SK-N-SH treated with all-trans-retinoic acid at 6 μM for 48 hours (cell line): Measurements from ENCODE around the gene C20orf204.

Experiments
- ATAC-seq: fragments of 200-7000 bp; cut with Tn5 transposase; 3 replicates; pipeline ENCODE4 v1.9.1; 2020; ENCODE audit warnings: mild to moderate bottlenecking, moderate library complexity
- ARNTL ChIP-seq: fragments of 450-650 bp; formaldehyde crosslinking; IDR thresholded peaks from 2 replicates; pipeline ENCODE4 v1.5.0; 2020; ENCODE audit warnings: low read depth, mild to moderate bottlenecking, moderate library complexity, borderline replicate concordance
- BACH2 ChIP-seq: fragments of 250-450 bp; sonication (Bioruptor Pico); IDR thresholded peaks from 2 replicates; pipeline ENCODE4 v1.9.0; 2021; ENCODE audit warnings: mild to moderate bottlenecking, borderline replicate concordance
- CSDC2 ChIP-seq: fragments of 250-450 bp; sonication (Bioruptor Pico); IDR thresholded peaks from 2 replicates; pipeline ENCODE4 v1.5.0; 2020; ENCODE audit warnings: mild to moderate bottlenecking, moderate library complexity
- ESRRG ChIP-seq: fragments of 250-450 bp; sonication (Bioruptor Pico); IDR thresholded peaks from 2 replicates; pipeline ENCODE4 v1.6.1; 2021; ENCODE audit warnings: mild to moderate bottlenecking
- ISL1 ChIP-seq: fragments of 250-450 bp; sonication (Bioruptor Pico); IDR thresholded peaks from 2 replicates; pipeline ENCODE4 v2.1.2; 2022; ENCODE audit warnings: mild to moderate bottlenecking, moderate library complexity
- POU6F1 ChIP-seq: fragments of 250-450 bp; sonication (Bioruptor Pico); IDR thresholded peaks from 2 replicates; pipeline ENCODE4 v1.8.0; 2021; ENCODE audit warnings: low read depth, mild to moderate bottlenecking, moderate library complexity, borderline replicate concordance
- PPARA ChIP-seq: fragments of 250-450 bp; sonication (Bioruptor Pico); IDR thresholded peaks from 2 replicates; pipeline ENCODE4 v1.5.0; 2020; ENCODE audit warnings: mild to moderate bottlenecking, borderline replicate concordance
- RARB ChIP-seq: fragments of 250-450 bp; sonication (Bioruptor Pico); IDR thresholded peaks from 2 replicates; pipeline ENCODE4 v1.8.0; 2021; ENCODE audit warnings: mild to moderate bottlenecking, moderate library complexity
- SNAI2 ChIP-seq: fragments of 250-450 bp; sonication (Bioruptor Pico); IDR thresholded peaks from 2 replicates; pipeline ENCODE4 v1.5.0; 2020; ENCODE audit warnings: mild to moderate bottlenecking, moderate library complexity
- TCF4 ChIP-seq: fragments of 250-450 bp; sonication (Bioruptor Pico); IDR thresholded peaks from 2 replicates; pipeline ENCODE4 v1.8.0; 2021; ENCODE audit warnings: mild to moderate bottlenecking, moderate library complexity, borderline replicate concordance
- TSHZ2 ChIP-seq: fragments of 250-450 bp; sonication (Bioruptor Pico); IDR thresholded peaks from 2 replicates; pipeline ENCODE4 v1.5.0; 2020; ENCODE audit warnings: mild to moderate bottlenecking, moderate library complexity
- ZC3H10 ChIP-seq: fragments of 250-450 bp; sonication (Bioruptor Pico); IDR thresholded peaks from 2 replicates; pipeline ENCODE4 v1.5.1; 2021; ENCODE audit warnings: mild to moderate bottlenecking, moderate library complexity
- ZFP30 ChIP-seq: fragments of 450-650 bp; formaldehyde crosslinking; IDR thresholded peaks from 2 replicates; pipeline ENCODE4 v1.5.0; 2022; ENCODE audit warnings: mild to moderate bottlenecking, moderate library complexity
- ZNF70 ChIP-seq: fragments of 450-650 bp; formaldehyde crosslinking; IDR thresholded peaks from 2 replicates; pipeline ENCODE4 v1.5.0; 2020; ENCODE audit warnings: mild to moderate bottlenecking, moderate library complexity
- ZNF8 ChIP-seq: fragments of 450-650 bp; formaldehyde crosslinking; IDR thresholded peaks from 2 replicates; pipeline ENCODE4 v1.5.0; 2020; ENCODE audit warnings: mild to moderate bottlenecking, moderate library complexity
- TF ChIP-seq, protein P1 (sequence below): fragments of 250-450 bp; sonication (Bioruptor Pico); IDR thresholded peaks from 2 replicates; pipeline ENCODE4 v1.5.1; 2021; ENCODE audit warnings: mild to moderate bottlenecking, moderate library complexity
- TF ChIP-seq, protein P2 (sequence below): fragments of 250-450 bp; sonication (Bioruptor Pico); IDR thresholded peaks from 2 replicates; pipeline ENCODE4 v1.5.1; 2020; ENCODE audit warnings: low read depth, mild to moderate bottlenecking, moderate library complexity
- TF ChIP-seq, protein P3 (sequence below): fragments of 250-450 bp; sonication (Bioruptor Pico); IDR thresholded peaks from 2 replicates; pipeline ENCODE4 v1.8.0; 2020; ENCODE audit warnings: mild to moderate bottlenecking, moderate library complexity, borderline replicate concordance

Gene C20orf204, protein sequence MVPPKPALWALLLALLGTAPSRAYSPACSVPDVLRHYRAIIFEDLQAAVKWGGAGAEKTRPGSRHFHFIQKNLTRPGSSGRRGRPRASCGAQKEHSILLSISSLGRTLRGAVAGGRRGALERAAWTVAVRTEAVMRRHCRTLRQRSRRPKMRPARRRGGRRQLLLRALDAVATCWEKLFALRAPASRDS

DNA sequence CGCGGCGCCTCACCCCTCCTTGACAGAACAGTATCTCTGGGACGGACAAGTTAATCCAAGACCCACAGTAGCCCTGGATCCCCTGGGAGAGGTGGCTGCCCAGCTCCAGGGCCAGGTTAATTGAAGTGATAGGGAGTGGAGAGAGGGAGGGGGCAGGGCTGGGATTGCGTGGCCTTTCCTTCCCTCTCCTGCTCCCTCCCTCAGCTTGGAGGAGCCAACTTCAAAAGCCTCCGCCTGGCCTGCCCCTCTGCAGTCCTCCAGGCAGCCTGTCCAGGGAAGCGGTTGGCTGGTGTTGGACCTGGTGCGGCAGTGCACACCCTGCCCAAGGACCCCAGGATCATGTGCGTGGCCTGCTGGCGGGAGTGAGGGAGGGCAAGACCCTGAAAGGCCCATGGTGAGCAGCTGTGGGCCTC is at the start of gene C20orf204:
C20orf204 (plus strand) TSS at position 250 of the 413 bp plus-strand sequence; CDS start at position 392, 142 bp downstream.
- TF ChIP-seq SNAI2 (no peak), ZNF8 (CRISPR knock-in tag) (no peak), ARNTL (CRISPR knock-in tag) (no peak), PPARA (CRISPR knock-in tag) (no peak), ISL1 (CRISPR knock-in tag) (no peak), ZC3H10 (CRISPR knock-in tag) (no peak)
- TF ChIP-seq, protein P1, sequence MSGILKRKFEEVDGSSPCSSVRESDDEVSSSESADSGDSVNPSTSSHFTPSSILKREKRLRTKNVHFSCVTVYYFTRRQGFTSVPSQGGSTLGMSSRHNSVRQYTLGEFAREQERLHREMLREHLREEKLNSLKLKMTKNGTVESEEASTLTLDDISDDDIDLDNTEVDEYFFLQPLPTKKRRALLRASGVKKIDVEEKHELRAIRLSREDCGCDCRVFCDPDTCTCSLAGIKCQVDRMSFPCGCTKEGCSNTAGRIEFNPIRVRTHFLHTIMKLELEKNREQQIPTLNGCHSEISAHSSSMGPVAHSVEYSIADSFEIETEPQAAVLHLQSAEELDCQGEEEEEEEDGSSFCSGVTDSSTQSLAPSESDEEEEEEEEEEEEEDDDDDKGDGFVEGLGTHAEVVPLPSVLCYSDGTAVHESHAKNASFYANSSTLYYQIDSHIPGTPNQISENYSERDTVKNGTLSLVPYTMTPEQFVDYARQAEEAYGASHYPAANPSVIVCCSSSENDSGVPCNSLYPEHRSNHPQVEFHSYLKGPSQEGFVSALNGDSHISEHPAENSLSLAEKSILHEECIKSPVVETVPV (CRISPR knock-in tag): no peak
- TF ChIP-seq, protein P2, sequence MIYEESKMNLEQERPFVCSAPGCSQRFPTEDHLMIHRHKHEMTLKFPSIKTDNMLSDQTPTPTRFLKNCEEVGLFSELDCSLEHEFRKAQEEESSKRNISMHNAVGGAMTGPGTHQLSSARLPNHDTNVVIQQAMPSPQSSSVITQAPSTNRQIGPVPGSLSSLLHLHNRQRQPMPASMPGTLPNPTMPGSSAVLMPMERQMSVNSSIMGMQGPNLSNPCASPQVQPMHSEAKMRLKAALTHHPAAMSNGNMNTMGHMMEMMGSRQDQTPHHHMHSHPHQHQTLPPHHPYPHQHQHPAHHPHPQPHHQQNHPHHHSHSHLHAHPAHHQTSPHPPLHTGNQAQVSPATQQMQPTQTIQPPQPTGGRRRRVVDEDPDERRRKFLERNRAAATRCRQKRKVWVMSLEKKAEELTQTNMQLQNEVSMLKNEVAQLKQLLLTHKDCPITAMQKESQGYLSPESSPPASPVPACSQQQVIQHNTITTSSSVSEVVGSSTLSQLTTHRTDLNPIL (CRISPR knock-in tag): no peak
- ATAC-seq: no peak

- no peak for ATAC-seq
- TF ChIP-seq TSHZ2: no peak
- TF ChIP-seq SNAI2: no peak
- TF ChIP-seq ESRRG: no peak
- TF ChIP-seq TCF4 (CRISPR knock-in tag): no peak
- no peak for TF ChIP-seq ISL1 (CRISPR knock-in tag)
- no peak for TF ChIP-seq ZC3H10 (CRISPR knock-in tag)
- TF ChIP-seq BACH2: no peak
- no peak for TF ChIP-seq ARNTL (CRISPR knock-in tag)
Measured at GRCh38 chr20:64000906-64001305, 35.1 kb upstream of the C20orf204 start.

DNA sequence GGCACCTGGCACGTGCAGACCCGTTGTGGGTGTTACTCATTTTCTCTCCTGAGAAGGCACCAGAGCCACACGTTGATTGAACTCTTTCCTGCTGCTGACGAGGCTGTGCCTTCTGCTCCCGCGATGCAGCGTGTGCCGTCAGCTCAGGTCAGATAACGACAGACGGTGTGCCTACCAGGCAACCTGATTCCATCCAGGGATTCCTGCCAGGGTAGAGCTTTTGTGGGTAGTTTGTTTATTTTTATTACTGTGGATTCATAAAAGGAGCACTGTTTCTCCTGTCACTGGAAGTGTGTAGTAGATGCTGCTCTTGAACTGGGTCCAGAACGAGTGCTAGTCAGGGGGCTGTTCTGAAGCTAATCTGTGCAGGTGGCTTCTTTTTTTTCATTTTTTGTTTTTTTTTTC is 34.4 kb upstream of the C20orf204 start:
- ATAC-seq: no peak
- TF ChIP-seq PPARA (CRISPR knock-in tag) (no peak), CSDC2 (no peak), RARB (CRISPR knock-in tag) (no peak), ZNF70 (CRISPR knock-in tag) (no peak), TSHZ2 (no peak), ESRRG (no peak), ISL1 (CRISPR knock-in tag) (no peak), POU6F1 (no peak), ARNTL (CRISPR knock-in tag) (no peak), ZFP30 (no peak), SNAI2 (no peak)
- TF ChIP-seq, protein P2 (CRISPR knock-in tag): no peak
- TF ChIP-seq, protein P3, sequence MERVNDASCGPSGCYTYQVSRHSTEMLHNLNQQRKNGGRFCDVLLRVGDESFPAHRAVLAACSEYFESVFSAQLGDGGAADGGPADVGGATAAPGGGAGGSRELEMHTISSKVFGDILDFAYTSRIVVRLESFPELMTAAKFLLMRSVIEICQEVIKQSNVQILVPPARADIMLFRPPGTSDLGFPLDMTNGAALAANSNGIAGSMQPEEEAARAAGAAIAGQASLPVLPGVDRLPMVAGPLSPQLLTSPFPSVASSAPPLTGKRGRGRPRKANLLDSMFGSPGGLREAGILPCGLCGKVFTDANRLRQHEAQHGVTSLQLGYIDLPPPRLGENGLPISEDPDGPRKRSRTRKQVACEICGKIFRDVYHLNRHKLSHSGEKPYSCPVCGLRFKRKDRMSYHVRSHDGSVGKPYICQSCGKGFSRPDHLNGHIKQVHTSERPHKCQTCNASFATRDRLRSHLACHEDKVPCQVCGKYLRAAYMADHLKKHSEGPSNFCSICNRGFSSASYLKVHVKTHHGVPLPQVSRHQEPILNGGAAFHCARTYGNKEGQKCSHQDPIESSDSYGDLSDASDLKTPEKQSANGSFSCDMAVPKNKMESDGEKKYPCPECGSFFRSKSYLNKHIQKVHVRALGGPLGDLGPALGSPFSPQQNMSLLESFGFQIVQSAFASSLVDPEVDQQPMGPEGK: no peak
- TF ChIP-seq, protein P1 (CRISPR knock-in tag): no peak
